Right lobe of liver (tissue), 4 donors: ENCODE results near the gene CDC42EP4.

Source experiments
- POLR2A ChIP-seq: fragments of 450-650 bp; IDR thresholded peaks from one replicate; pipeline ENCODE4 v1.6.1; 2017; ENCODE audit warnings: antibody characterized with exemption, mild to moderate bottlenecking
- TF ChIP-seq, protein P1 (sequence below), 4 donors: fragments of 200-600 bp in 3 of 4; fragments of 450-650 bp in 1 of 4; IDR thresholded peaks; one replicate each; pipeline versions ENCODE4 v1.5.1 to v1.8.0; 2016 to 2022; ENCODE audit warnings: antibody characterized with exemption in 4 of 4, mild to moderate bottlenecking in 2 of 4
- donor health status: DM: no; HTN: no; CAD: no.
- donor health status: DM: no; HTN: no; CAD: no.
- donor health status: DM: no; HTN: yes; CAD: no.

DNA sequence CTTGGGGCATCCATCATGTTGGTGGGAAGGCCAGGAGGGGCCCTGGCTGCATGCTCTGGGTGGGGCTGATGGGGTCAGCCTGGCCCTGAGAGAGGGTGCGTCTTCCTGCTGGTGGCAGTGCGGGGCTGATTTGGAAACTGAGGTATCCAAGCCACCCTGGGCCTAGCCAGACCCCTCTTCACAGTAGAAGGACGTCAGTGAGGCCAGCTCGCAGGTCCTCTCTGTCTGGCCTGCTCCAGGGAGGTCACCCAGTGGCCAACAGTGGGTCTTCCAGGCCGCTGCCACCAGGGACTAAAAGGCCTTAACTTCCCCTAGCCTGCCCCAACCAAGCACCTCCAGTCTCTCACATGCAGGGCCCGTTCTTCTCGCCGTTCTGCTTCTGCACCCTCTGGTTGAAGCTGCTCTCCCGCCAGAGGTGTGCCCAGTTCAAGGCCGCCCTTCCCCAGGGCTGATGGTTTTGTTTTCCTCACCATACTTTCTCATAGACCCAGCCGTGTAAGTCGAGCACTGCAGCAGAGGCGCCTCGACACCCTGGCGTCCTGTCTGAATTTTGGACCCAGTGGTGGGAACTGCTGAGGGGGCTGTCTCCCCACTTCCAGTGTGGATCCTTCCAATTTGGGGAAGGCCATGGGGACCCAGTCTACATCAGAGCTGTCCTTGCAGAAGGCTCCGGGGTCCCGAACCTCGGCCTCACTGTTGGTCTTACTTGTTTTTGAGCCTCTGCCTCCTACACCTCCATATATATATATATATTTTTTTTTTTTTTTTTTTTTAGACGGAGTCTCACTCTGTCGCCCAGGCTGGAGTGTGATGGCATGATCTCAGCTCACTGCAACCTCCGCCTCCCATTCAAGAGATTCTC lies 42.9 kb upstream of the CDC42EP4 start:
- TF ChIP-seq, protein P1, sequence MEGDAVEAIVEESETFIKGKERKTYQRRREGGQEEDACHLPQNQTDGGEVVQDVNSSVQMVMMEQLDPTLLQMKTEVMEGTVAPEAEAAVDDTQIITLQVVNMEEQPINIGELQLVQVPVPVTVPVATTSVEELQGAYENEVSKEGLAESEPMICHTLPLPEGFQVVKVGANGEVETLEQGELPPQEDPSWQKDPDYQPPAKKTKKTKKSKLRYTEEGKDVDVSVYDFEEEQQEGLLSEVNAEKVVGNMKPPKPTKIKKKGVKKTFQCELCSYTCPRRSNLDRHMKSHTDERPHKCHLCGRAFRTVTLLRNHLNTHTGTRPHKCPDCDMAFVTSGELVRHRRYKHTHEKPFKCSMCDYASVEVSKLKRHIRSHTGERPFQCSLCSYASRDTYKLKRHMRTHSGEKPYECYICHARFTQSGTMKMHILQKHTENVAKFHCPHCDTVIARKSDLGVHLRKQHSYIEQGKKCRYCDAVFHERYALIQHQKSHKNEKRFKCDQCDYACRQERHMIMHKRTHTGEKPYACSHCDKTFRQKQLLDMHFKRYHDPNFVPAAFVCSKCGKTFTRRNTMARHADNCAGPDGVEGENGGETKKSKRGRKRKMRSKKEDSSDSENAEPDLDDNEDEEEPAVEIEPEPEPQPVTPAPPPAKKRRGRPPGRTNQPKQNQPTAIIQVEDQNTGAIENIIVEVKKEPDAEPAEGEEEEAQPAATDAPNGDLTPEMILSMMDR (IDR thresholded peaks at IDR 0.05): no peak
- TF ChIP-seq POLR2A: no peak
